ENCODE data around the gene LGALS12.

GRCh38 chr11:63527667-63528066 is 21.8 kb downstream of the LGALS12 start:
- TF ChIP-seq EZH2 (IDR thresholded peaks at IDR 0.05; ENCODE audit: borderline replicate concordance, low read depth, low read length, severe bottlenecking), result no peak
- TF ChIP-seq CTCF (IDR thresholded peaks at IDR 0.05; ENCODE audit: borderline replicate concordance, extremely low read depth, low read length, poor library complexity, severe bottlenecking), result no peak

Measured in DND-41 (cell line).